Neural crest cell (in vitro differentiated cells): Measurements from ENCODE around the gene THOC7. TPM values are rescaled to one million over a fixed set of nuclear protein-coding genes. Genes with fewer than 3 reads are reported as not detected.
A peak's percentile ranks its signal among the peaks of the same experiment; 100 is the strongest.

Source experiments
- DNase-seq: peaks from one replicate; pipeline ENCODE4 v3.0.0; 2021; ENCODE audit warnings: low read depth, mixed read lengths, low spot score
- H3K27ac Mint-ChIP-seq: one replicate; pipeline ENCODE4 v1.8.0; 2021; ENCODE audit warnings: mild to moderate bottlenecking, mixed read lengths; ENCODE audit not compliant: unreplicated experiment
- H3K27me3 Mint-ChIP-seq: 2 replicates; pipeline ENCODE4 v1.8.0; 2021; ENCODE audit warnings: low read depth, mild to moderate bottlenecking, mixed read lengths
- H3K36me3 Mint-ChIP-seq: 2 replicates; pipeline ENCODE4 v1.8.0; 2021; ENCODE audit warnings: low read depth, mild to moderate bottlenecking, mixed read lengths
- H3K4me1 Mint-ChIP-seq: 2 replicates; pipeline ENCODE4 v1.8.0; 2021; ENCODE audit warnings: mixed read lengths
- H3K4me3 Mint-ChIP-seq: one replicate; pipeline ENCODE4 v1.8.0; 2021; ENCODE audit warnings: mild to moderate bottlenecking, mixed read lengths
- H3K9me3 Mint-ChIP-seq: 2 replicates; pipeline ENCODE4 v1.8.0; 2021; ENCODE audit warnings: mixed read lengths
- total RNA-seq: library from RNA; stranded (reverse); gene quantifications from 2 replicates; pipeline ENCODE4 v1.2.1, GENCODE V29; 2021
- TF ChIP-seq, protein P1 (sequence below): fragments of 200-600 bp; sonication (generic); conservative IDR thresholded peaks from 2 replicates; pipeline ENCODE4 v1.5.0; 2021; ENCODE audit warnings: antibody characterized with exemption, mild to moderate bottlenecking

THOC7 gene
- total RNA-seq, 1 donor from 2014 or later = 59.2 TPM

- peaks cover 27% of the 10 kb centered on the region for H3K4me1 Mint-ChIP-seq
- TF ChIP-seq, protein P1, sequence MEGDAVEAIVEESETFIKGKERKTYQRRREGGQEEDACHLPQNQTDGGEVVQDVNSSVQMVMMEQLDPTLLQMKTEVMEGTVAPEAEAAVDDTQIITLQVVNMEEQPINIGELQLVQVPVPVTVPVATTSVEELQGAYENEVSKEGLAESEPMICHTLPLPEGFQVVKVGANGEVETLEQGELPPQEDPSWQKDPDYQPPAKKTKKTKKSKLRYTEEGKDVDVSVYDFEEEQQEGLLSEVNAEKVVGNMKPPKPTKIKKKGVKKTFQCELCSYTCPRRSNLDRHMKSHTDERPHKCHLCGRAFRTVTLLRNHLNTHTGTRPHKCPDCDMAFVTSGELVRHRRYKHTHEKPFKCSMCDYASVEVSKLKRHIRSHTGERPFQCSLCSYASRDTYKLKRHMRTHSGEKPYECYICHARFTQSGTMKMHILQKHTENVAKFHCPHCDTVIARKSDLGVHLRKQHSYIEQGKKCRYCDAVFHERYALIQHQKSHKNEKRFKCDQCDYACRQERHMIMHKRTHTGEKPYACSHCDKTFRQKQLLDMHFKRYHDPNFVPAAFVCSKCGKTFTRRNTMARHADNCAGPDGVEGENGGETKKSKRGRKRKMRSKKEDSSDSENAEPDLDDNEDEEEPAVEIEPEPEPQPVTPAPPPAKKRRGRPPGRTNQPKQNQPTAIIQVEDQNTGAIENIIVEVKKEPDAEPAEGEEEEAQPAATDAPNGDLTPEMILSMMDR = no peak
- H3K27me3 Mint-ChIP-seq = peaks cover 7% of the 10 kb centered on the region
- DNase-seq = no peak
- no peaks in the 10 kb centered on the region for H3K36me3 Mint-ChIP-seq
- H3K27ac Mint-ChIP-seq = peak overlapping the region; percentile 52
- H3K9me3 Mint-ChIP-seq = no peaks in the 10 kb centered on the region
- peak overlapping the region; percentile 92 for H3K4me3 Mint-ChIP-seq
These were observed 47.3 kb upstream of the THOC7 start for GRCh38 chr3:63910891-63911290.

GRCh38 chr3:63910001-63910400, 46.4 kb upstream of the THOC7 start:
- Mint-ChIP-seq H3K36me3 (no peaks in the 10 kb centered on the region), H3K4me3 (peak overlapping the region; percentile 77), H3K27me3 (peaks cover 7% of the 10 kb centered on the region), H3K9me3 (no peaks in the 10 kb centered on the region), H3K4me1 (peaks cover 27% of the 10 kb centered on the region), H3K27ac (no peak overlapping the region)
- TF ChIP-seq, protein P1 = no peak
- no peak for DNase-seq

- TF ChIP-seq, protein P1 = no peak
- Mint-ChIP-seq H3K36me3 (no peaks in the 10 kb centered on the region), H3K27me3 (peaks cover 7% of the 10 kb centered on the region), H3K4me3 (no peak overlapping the region), H3K27ac (no peak overlapping the region), H3K9me3 (no peaks in the 10 kb centered on the region), H3K4me1 (peaks cover 26% of the 10 kb centered on the region)
- no peak for DNase-seq
These were observed 45.8 kb upstream of the THOC7 start for GRCh38 chr3:63909431-63909830.

DNA sequence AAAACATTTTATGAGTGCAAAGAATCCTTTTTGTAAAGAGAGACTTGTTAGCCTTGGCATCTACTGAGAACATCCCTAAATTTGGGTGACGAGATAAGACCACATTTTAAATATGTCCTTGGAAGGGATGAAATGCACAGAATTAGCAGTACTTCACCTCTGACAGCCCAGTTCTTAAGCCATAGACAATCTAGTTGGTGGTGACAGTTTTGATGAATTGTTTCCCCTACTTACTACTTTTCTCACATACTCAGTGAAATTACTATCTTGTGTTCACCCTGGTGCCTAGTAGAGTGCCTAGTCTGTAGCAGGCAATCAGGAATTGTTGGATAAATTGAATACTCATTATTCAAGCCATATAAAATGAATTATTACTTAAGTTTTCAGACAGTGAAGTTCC, 45.2 kb upstream of the THOC7 start:
- TF ChIP-seq, protein P1 = no peak
- Mint-ChIP-seq H3K27ac (no peak overlapping the region), H3K9me3 (no peaks in the 10 kb centered on the region), H3K4me1 (peaks cover 19% of the 10 kb centered on the region), H3K36me3 (no peaks in the 10 kb centered on the region), H3K27me3 (peaks cover 7% of the 10 kb centered on the region), H3K4me3 (no peak overlapping the region)
- no peak for DNase-seq

GRCh38 chr3:63908081-63908736, 44.6 kb upstream of the THOC7 start:
- H3K27ac Mint-ChIP-seq = no peak overlapping the region

More at GRCh38 chr3:63908081-63908736, 44.6 kb upstream of the THOC7 start:
- H3K4me1 Mint-ChIP-seq = peaks cover 13% of the 10 kb centered on the region
- TF ChIP-seq, protein P1 = peak; percentile 32
- DNase-seq = no peak
- no peaks in the 10 kb centered on the region for H3K36me3 Mint-ChIP-seq
- peak overlapping the region; percentile 1 for H3K4me3 Mint-ChIP-seq
- no peaks in the 10 kb centered on the region for H3K9me3 Mint-ChIP-seq
- peaks cover 7% of the 10 kb centered on the region for H3K27me3 Mint-ChIP-seq
